Activated CD4-positive, alpha-beta T cell treated with anti-CD3 and anti-CD28 coated beads, Interleukin-2, amount 50 U/mL, for 4 hours (primary cell): ENCODE data around the gene IGF1.
"Not testable (repeated sequence)": the region's sequence is repeated elsewhere in the genome, so short reads cannot be mapped to it uniquely, and the experiment has no call there.

Source experiments
- DNase-seq, 2 experiments: peaks; one replicate each; pipeline ENCODE4 v3.0.0-alpha.2; 2020

IGF1 gene

DNA sequence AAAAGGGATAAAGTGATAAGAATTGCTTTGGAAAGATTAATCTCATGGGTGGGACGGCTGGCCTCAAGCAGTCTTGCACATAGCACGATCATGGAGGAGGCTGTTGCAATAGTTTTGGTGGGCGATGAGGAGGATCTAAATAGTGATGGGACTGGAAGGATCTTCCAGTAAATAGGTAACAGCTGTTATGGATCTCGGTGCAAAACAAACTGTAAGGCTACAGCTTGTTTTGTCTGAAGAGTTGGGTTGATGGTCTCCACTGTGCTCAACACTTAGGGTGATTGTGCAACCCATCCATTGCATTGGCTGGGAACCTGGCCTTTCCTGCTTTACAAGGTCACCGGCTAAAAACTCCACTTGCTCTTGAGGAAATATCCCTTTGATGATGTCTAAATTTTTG, 21.0 kb downstream of the IGF1 start:
- DNase-seq, result no peak

GRCh38 chr12:102454808-102455760, 25.3 kb downstream of the IGF1 start:
- DNase-seq, result no peak

- DNase-seq, result no peak
Measured at GRCh38 chr12:102454330-102454729, 26.0 kb downstream of the IGF1 start.

DNA sequence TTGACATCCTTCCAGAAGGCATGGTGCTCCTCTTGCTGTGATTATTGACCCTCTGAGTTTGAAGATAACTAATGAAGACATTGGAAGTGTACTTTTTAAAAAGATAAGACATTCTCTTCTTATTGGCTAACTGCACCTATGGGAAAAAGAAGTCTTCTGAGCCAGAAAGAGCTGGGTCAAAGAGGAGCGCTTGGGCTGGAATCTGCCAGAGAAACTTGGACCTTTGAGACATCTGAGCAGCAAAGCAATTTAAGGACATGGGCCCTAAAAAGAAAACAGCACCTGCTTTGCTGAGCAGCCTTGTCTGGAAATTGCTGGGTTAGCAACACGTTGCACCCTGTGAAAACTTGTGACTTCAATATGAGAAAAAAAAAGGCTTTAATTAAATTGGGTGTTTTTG, 27.8 kb downstream of the IGF1 start:
- DNase-seq, result no peak

DNA sequence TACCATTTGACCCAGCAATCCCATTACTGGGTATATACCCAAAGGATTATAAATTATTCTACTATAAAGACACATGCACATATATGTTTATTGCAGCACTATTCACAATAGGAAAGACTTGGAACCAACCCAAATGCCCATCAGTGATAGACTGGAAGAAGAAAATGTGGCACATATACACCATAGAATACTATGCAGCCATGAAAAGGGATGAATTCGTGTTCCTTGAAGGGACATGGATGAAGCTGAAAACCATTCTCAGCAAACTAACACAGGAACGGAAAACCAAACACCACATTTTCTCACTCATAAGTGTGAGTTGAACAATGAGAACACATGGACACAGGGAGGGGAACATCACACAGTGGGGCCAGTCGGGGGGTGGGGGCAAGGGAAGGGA, 31.3 kb downstream of the IGF1 start:
- DNase-seq, result not testable (repeated sequence)

DNA sequence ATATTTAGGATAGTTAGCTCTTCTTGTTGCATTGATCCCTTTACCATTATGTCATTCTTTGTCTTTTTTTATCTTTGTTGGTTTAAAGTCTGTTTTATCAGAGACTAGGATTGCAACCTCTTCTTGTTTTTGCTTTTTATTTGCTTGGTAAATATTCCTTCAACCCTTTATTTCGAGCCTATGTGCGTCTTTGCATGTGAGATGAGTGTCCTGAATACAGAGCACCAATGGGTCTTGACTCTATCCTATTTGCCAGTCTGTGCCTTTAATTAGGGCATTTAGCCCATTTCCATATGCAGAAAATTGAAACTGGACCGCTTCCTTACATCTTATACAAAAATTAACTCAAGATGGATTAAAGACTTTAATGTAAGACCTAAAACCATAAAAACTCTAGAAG, 32.9 kb downstream of the IGF1 start:
- not testable (repeated sequence) for DNase-seq

DNA sequence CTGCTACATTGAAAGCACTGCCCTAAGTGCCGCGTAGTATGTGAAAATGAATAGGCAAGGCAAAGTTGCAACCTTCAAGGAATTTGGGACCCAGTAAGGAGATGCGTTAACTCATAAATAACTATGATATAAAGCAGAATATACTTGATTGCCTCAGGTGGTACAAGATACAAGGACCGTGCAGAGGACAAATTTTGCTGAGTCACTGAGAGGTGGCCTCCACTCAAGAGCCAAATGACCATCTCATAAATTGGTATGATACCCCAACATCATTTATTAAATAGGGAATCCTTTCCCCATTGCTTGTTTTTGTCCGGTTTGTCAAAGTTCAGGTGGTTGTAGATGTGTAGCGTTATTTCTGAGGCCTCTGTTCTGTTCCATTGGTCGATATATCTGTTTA, 35.7 kb downstream of the IGF1 start:
- DNase-seq, result no peak

- no peak for DNase-seq
Measured at GRCh38 chr12:102444093-102444492, 36.3 kb downstream of the IGF1 start.

- DNase-seq, result no peak
Measured at GRCh38 chr12:102441077-102441596, 39.2 kb downstream of the IGF1 start.

- no peak for DNase-seq
Measured at GRCh38 chr12:102439426-102440405, 40.6 kb downstream of the IGF1 start.

DNA sequence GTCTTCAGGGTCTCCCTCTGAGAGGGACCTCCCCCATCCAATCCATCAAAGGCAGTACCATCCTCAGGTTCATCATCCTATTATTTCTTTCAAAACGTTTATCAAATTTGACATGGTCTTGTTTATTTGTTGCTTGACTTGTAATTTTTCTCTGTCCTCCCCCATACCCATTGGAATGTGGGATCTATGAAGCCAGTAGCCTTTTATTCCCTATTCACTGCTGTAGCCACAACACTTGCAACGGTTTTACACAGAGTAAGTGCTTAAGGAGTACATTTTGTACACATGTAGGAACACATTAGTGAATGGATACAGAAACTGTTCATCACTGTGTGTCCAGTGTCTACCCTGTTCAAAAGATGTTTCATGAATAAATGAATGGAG, 41.5 kb downstream of the IGF1 start:
- DNase-seq, result no peak

- DNase-seq, result no peak
Measured at GRCh38 chr12:102438047-102438826, 42.1 kb downstream of the IGF1 start.

GRCh38 chr12:102437511-102437910, 42.9 kb downstream of the IGF1 start:
- no peak for DNase-seq

DNA sequence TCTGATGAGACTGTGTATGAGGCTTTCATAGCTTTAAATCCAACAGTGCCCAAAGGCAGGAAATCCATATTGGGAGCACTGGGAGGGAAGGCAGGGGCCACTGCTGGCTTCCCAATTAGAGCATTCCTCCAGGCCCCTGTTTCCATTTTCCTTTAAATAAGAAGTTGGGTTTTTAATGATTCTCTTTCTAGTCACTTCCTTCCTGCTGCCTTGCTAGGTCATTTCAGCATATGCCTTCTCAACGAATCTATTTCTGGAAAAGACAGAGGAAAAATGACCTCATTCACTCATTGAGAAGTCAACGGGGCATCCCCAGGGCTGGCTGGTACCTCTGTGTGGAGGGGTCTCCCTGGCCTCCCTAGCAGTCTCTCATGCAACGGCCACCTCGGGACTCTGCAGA, 43.5 kb downstream of the IGF1 start:
- no peak for DNase-seq

DNA sequence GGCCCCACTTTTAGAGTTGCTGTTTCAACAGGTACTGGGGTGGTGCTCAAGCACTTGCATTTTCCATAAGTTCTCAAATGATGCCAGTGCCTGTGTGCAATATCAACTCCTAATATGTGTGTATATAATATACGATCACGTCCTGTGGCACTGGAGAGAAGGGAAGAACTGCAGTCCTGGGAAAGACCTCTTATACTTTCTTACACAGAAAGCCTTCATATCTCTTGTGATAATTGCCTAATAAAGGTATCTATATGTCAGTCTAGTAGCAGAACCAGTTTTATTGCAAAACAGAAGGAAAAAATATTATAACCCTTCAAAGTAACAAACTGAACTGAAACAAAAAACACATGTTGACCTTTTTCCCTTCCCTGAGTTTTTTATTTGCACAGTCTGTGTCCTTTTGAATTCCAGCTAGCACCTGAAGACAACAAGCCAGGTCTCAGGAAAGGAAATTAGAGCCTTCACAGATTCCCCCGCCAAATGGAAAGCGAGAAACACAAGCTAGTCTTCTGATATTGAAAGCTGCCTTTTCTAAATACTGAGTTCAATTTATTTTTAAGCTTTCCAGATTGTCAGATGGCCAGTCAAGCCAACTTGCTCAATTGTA, 44.4 kb downstream of the IGF1 start:
- no peak for DNase-seq

DNA sequence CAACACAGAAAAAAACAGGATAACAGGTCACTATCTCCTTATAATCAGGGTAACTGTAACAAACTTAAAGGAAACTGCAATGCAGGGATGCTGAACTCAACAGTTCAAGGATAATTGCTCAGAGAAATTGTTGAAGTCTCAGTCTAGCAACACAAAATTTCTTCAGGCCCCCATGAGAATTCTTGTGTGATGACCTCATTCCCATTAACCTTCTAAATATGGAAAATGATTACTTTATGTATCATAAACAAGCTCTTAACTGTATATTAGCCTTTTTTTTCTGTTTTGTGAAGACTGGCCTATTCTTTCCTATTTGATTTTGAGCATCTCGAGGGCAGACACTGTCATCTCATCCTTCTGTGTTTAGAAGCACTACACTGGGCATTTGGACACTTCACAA, 47.1 kb downstream of the IGF1 start:
- DNase-seq, result no peak

DNA sequence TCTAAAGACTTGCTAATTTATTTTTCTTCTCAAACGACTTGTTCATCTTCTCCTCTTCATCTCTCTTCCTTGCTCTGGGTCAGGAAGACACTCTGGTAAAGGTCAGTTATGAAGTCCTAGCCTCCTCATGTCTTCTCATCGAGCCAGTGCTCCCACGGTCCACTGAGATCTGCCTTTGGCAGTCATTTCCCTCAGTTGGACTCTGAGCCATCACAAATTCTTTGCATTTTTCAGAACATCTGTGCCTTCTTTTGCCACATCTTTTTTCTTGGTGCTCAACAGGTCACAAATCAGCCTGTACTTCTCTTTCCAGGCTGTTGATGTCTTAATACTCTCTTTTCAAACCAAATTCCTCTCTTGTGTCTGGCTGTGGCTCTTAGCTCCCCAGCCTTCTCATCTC, 49.7 kb downstream of the IGF1 start:
- DNase-seq, result no peak

GRCh38 chr12:102429211-102430154, 50.9 kb downstream of the IGF1 start:
- no peak for DNase-seq

DNA sequence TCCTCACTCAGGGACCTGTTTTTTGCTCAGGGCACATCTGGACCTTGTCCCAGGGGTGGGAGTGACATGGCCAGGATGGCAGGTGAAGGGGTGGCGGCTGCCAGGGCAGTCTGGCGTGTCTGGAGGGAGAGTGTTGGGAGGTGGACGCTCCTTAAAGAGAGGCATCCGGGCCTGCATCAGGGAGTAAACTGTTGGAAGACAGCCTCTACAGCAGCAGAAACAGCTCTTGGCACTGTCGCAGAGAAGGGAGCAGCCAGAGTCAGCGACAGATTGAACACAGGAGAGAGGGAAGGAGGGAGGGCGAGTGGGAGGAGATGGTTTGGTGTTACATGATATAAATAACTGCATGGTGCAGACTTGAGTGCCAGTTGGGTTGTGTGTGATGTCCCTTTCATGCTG, 52.8 kb downstream of the IGF1 start:
- no peak for DNase-seq

GRCh38 chr12:102426599-102427542, 53.5 kb downstream of the IGF1 start:
- DNase-seq, result no peak
